Activated naive CD4-positive, alpha-beta T cell treated with anti-CD3 and anti-CD28 coated beads, Interleukin-2, amount 50 U/mL, for 16 hours (primary cell): ENCODE measurements around the gene GPHA2.

Source experiments
- DNase-seq: peaks from one replicate; pipeline ENCODE4 v3.0.0-alpha.2; 2020

GPHA2 gene

GRCh38 chr11:64888729-64889511 is 46.8 kb downstream of the GPHA2 start:
- no peak for DNase-seq

- no peak for DNase-seq
Measured at GRCh38 chr11:64888406-64888728, 47.3 kb downstream of the GPHA2 start.

- peak; percentile 82 for DNase-seq
Measured at GRCh38 chr11:64887757-64888405, 47.8 kb downstream of the GPHA2 start.

- no peak for DNase-seq
Measured at GRCh38 chr11:64887234-64887756, 48.4 kb downstream of the GPHA2 start.

GRCh38 chr11:64885367-64886286 is 50.1 kb downstream of the GPHA2 start:
- DNase-seq, result no peak
